Omental fat pad (tissue), 4 donors: Measurements from ENCODE around the gene ZNF234. TPM values are rescaled to one million over a fixed set of nuclear protein-coding genes. Genes with fewer than 3 reads are reported as not detected.

Experiments used
- ATAC-seq: fragments of 150-250 bp; one replicate; pipeline ENCODE4 v1.9.1; 2016; ENCODE audit warnings: mild to moderate bottlenecking, moderate library complexity; ENCODE audit not compliant: low FRiP score
- DNase-seq: peaks from one replicate; pipeline ENCODE4 v3.0.0-alpha.2; 2019; ENCODE audit warnings: low spot score
- CTCF ChIP-seq, 3 donors: fragments of 450-650 bp; IDR thresholded peaks; one replicate each; pipeline ENCODE4 v1.5.1; 2016 to 2017; ENCODE audit warnings: antibody characterized with exemption in 3 of 3, mild to moderate bottlenecking in 3 of 3, moderate library complexity in 2 of 3
- total RNA-seq, 4 donors: library from RNA; depleted of rRNA; stranded (reverse); fragments of >200 nt; gene quantifications; one replicate each; pipeline ENCODE4 v1.1.0, GENCODE V29; 2016

The ZNF234 gene
- 10 to 100 TPM in 1 of 4 donors, 1 to 10 TPM in 3; 4.8 to 11.3 (median 8.4) TPM for total RNA-seq

GRCh38 chr19:44141191-44142058 lies at the start of gene ZNF234:
ZNF234 (plus strand) TSS chr19:44141554; CDS start chr19:44144633, 3,079 bp downstream.
- peak; percentile 57 for DNase-seq

GRCh38 chr19:44092108-44092507 lies 49.2 kb upstream of the ZNF234 start:
- DNase-seq (no peak), ATAC-seq (no peak)
- TF ChIP-seq CTCF (IDR thresholded peaks at IDR 0.05): no peak

More at GRCh38 chr19:44141191-44142058, at the start of gene ZNF234:
- ATAC-seq: peak; percentile 92
- TF ChIP-seq CTCF (IDR thresholded peaks at IDR 0.05): no peak

- peak; percentile 98 for ATAC-seq
- DNase-seq: peak; percentile 67
- no peak for TF ChIP-seq CTCF (IDR thresholded peaks at IDR 0.05)
These were observed 47.2 kb upstream of the ZNF234 start, which contains the start of gene ZNF224 for GRCh38 chr19:44093931-44094765. ZNF224 (plus strand) TSS chr19:44094361; CDS start chr19:44097874, 3,513 bp downstream.

- TF ChIP-seq CTCF (IDR thresholded peaks at IDR 0.05): no peak
- ATAC-seq (no peak), DNase-seq (no peak)
These were observed 33.6 kb upstream of the ZNF234 start for GRCh38 chr19:44107751-44108150.

GRCh38 chr19:44109458-44109857 lies 31.9 kb upstream of the ZNF234 start:
- TF ChIP-seq CTCF (IDR thresholded peaks at IDR 0.05): no peak
- DNase-seq (no peak), ATAC-seq (no peak)

GRCh38 chr19:44111910-44112463 lies 29.4 kb upstream of the ZNF234 start:
- ATAC-seq (no peak), DNase-seq (no peak)
- TF ChIP-seq CTCF (IDR thresholded peaks at IDR 0.05): no peak
